Keratinocyte (primary cell): ENCODE results near the gene PER2.

Experiments used
- EZH2 ChIP-seq: IDR thresholded peaks from one replicate; pipeline ENCODE4 v1.6.1; 2012; ENCODE audit warnings: inconsistent platforms, mild to moderate bottlenecking, low read length, moderate library complexity
- TF ChIP-seq, protein P1 (sequence below), 3 experiments: IDR thresholded peaks in 1 of 3; conservative IDR thresholded peaks in 1 of 3; optimal IDR thresholded peaks in 1 of 3; 2 replicates in 2 of 3; 3 replicates in 1 of 3; pipeline versions ENCODE3 to v1.5.1; 2011; ENCODE audit warnings: low read length in 3 of 3, mild to moderate bottlenecking in 3 of 3, moderate library complexity in 2 of 3, control low read depth in 1 of 3, inconsistent platforms in 1 of 3; ENCODE audit not compliant: insufficient read depth in 2 of 3; ENCODE audit errors: extremely low read depth in 1 of 3

- TF ChIP-seq, protein P1, sequence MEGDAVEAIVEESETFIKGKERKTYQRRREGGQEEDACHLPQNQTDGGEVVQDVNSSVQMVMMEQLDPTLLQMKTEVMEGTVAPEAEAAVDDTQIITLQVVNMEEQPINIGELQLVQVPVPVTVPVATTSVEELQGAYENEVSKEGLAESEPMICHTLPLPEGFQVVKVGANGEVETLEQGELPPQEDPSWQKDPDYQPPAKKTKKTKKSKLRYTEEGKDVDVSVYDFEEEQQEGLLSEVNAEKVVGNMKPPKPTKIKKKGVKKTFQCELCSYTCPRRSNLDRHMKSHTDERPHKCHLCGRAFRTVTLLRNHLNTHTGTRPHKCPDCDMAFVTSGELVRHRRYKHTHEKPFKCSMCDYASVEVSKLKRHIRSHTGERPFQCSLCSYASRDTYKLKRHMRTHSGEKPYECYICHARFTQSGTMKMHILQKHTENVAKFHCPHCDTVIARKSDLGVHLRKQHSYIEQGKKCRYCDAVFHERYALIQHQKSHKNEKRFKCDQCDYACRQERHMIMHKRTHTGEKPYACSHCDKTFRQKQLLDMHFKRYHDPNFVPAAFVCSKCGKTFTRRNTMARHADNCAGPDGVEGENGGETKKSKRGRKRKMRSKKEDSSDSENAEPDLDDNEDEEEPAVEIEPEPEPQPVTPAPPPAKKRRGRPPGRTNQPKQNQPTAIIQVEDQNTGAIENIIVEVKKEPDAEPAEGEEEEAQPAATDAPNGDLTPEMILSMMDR (optimal IDR thresholded peaks at IDR 0.05 in 1 of 3, IDR thresholded peaks at IDR 0.05 in 1 of 3, conservative IDR thresholded peaks at IDR 0.05 in 1 of 3; ENCODE audit: extremely low read depth in 1 of 3, insufficient read depth in 2 of 3, low read length in 3 of 3), result no peak
- TF ChIP-seq EZH2, result no peak
Measured at GRCh38 chr2:238239543-238239862, 48.9 kb downstream of the PER2 start.
